ENCODE results near the gene TRPM2. TPM values are rescaled to one million over a fixed set of nuclear protein-coding genes. Genes with fewer than 3 reads are reported as not detected.

Gene TRPM2
- total RNA-seq, 1 donor from 2014 or later, result 2.2 TPM

DNA sequence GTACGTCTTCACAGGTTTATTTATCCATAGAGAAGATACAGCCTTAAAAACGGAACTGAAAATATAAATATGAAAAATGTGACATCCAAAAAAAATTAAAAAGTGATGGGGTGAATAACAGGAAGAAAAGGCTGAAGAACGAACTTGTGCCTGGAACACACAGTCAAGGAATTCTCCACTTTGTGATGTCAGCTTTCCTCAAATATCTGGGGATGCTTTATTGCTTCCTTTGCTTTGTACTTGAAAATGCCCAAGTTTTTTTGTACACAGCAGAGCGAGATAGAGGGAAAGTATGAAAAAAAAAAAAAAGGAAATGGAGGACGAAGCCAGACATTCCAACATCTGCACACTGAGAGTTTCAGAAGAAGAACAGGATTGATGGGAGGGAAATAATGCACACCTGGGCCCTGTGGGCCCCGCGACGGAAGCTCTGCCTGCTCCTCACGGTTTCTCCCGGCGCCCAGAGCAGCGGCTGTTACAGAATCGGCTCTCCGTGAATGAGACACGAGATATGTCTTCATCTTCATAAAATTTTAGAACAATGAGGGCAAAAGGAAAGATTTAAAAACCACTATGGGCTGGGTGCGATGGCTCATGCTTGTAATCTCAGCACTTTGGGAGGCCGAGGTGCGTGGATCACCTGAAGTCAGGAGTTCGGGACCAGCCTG lies 91.9 kb downstream of the TRPM2 start:
- DNase-seq, result no peak

DNA sequence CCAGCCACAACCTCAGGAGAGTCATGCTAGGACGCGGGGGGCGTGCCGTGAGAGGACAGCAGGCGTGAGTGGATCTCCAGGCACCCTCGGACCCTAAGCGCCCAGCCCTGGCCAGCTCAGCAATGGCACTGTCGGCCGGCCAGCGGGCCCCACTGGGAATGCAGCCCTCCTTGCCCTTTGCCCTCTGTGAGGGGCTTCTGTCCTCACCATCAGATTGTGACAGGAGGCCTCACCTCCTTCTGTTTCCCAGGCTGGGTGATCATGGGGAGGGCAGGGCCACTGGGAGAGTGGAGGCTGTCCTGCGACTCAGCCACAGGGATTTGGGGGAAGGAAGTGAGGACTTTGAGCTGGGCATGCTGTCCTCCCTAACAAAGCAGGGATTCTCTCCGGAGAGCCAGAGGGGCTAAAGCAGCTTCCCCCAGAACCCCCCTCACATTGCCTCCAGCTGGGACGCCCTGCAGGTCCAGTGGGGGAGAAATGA lies 95.3 kb downstream of the TRPM2 start:
- no peak for DNase-seq

DNA sequence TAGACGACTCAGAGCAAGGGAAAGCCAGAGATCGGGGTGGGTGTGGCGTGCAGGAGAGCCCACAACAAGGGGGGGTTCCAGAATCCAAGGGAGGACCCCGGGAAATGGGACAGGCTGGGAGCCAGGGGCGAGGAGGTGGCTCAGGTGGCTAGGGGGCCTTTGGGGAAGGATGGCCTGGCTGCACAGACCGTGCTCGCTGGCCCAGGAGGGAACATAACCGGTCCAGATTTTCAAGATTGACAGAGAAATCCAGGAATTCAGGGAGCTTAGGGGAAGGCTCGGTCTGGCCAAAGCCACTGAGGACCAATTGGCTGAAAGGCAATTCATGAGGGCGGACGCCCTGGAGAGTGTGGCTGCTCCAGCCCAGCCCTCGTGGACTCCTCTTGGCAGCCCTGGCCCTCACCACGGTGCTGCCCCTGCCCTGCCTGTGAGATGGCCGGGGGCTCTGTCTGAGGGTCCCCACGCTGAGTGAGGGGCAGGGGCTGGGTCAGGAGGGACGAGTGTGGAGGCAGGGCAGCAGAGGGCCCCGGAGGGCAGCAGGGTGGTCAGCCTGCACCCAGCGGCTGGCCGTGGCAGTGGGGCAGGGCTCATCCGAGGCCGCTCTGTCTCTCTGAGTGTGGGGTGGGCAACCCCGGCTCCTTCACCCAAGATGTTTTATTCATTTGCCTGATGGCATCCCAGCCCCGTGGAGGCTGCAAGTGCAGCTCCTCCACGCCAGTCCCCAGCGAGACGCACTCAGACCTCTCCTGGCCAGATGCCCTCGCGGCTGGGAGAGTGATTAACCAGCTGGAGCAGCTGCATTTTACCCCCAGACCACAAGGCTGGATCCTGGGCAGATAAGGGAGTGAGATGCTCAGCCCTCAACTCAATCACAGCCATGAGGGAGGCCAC lies 96.3 kb downstream of the TRPM2 start:
- DNase-seq, result peak; percentile 14

DNA sequence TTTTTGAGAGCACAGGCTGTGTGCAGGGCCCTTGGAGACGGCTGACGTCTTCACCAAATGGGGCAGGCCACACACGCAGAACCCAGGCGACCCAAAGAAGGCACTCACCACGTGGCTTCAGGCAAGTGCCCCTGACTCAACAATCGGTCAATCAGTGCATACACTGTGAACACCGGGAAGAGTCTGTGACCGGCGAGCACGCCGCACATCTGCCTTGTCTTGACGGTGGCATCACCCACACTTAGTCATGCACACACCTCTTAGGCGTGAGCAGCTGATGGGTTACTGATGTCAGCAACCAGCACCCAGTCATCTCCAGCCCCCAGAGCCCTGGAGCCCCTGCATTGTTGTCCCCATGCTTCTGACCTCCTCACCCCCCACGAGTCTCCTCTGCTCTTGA lies 97.0 kb downstream of the TRPM2 start:
- no peak for DNase-seq

DNA sequence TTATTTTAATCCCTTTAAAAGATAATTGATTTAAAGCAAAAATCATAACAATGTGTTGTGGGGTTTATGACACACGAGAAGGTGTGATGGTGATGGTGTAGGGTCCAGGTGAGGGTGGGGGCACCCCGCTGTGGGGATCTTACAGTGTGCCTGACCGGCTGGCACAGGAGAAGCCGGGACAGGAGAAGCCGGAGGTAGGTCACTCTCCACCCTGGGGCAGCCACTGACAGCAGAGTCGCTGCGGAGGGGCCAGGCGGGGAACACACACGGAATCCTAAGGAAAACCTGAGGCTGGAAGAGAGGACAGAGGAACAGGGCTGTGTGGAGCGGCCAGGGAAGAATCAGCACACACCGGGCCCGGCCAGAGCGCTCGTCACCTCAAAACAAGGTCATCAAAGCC lies 97.6 kb downstream of the TRPM2 start:
- DNase-seq, result no peak

DNA sequence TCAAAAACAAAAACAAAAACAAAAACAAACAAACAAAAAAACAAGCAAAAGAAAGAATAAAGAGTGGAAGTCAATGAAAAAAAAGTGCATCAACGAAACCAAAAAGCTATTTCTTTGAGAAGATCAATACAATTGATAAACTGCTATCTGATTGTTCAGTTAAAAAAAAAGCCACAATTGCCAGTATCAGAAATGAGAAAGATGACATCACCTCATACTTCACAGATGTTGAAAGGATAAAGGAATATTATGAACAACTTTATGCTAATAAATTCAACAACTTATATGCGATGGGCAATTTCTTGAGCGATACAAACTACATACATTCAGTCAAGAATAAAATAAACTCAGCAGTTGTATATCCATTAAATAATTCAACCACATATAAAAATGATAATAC lies 99.7 kb downstream of the TRPM2 start:
- no peak for DNase-seq

DNA sequence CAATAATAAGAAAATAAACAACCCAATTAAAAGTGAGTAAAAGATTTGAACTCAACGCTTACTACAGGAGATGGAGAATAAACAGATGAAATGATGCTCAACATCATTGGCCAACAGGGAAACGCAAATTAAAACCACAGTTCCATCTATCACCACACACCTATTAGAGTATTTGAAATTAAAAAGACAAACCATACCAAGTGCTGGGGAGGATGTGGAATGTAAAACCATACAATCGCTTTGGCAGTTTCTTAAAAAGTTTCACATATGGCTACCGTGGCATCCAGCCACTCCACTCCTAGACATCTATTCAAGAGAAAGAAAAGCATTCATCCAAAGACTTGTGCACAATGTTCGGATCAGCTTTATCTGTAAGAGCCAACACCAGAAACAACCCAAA lies 100.6 kb downstream of the TRPM2 start:
- DNase-seq, result no peak

DNA sequence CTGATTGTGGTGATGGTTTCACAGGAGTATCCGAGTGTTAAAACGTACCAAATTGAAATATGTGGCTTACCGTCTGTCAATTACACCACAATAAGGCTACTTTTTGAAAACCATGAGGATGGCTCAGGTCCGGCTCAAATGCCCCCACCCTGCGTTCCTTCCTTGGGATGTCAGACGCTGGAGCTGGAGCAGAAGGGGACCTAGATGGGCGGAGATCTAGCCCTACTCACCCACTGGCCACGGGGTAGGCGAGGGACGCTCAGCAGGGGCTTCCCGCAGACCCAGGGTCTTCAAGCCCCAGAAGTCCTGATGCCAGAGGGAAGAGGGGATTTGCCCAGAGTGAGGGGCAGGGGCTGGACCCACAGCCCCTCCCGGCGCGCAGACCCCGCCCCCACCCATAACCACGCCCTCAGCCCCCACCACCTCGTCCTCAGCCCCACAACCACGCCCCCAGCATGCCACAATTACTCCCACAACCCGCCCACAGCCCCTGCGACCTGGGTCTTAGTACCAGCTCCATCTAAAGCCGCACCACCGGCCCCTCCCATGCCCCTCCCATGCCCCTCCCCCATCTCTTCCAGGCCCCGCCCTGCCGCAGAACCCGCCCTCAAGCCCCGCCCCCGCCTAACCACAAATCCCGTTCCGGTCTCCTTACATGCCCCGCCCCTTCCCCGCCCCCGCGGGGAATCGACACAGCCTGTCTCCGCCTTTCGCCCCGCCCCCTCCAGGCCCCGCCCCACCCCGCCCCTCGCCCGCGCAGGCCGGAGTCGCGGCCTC lies 101.5 kb downstream of the TRPM2 start, which contains the start of gene LRRC3:
Gene LRRC3, plus strand, starts transcription at position 764 of the 777 bp plus-strand sequence. CDS start 1,135 bp downstream, outside the sequence.
- DNase-seq, result peak; percentile 90

DNA sequence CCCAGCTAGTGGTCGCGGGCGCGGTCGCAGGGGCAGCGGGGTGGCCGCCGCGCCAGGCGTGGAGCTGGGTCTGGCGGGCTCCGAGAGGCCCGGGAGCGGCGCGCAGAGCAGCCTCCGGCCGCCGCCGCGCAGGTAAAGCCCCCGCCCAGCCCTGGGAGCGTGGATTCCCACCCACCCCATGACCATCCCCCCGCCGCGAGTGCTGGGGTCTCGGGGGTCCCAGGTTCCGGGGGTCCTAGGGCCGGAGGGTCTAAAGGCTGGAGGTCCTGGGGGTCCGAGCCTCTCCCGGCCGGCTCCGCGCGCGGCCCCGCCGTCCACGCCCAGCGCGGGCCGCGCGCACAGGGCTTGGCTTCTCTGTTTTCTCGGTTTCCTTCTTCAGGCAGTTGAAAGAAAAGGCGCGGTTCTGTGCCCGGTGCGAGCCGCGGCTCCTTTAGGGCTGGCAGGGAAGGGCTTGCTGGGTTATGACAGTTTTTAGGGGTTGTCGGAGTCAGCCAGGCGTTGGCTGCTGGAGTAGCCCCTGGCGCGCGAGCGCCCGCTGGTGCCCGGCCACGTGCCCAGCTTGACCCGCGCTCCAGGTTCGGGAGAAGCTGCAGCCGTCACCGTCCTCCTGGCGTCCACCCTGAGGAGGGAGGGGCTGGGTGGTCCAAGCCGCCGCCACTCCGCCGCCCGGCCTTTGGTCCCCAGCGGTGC lies 102.2 kb downstream of the TRPM2 start:
- peak; percentile 40 for DNase-seq

DNA sequence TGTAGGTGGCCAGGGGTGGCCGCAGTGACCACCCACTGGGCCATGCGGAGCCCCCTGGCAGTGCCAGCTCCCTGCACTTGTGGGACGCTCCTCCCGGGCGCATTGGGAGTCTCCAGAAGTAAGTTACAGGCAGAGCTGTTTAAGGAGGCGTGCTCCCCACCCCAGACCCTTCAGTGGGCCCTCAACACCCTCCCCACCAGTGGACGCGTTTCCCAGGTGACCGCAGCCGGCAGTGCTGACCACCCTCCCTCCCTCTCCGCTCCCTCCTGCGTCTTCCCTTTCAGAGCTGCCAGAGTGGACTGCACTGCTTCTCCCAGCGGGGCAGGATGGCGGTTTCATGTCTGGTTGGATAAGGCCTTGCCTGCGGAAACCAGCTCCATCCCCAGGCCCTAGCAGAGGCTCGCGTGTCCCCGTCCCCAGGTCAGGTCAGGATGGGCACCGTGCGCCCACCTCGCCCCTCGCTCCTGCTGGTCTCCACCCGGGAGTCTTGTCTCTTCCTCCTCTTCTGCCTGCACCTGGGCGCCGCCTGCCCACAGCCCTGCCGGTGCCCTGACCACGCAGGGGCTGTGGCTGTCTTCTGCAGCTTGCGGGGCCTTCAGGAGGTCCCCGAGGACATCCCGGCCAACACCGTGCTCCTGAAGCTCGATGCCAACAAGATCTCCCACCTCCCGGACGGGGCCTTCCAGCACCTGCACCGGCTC lies 102.9 kb downstream of the TRPM2 start:
- DNase-seq, result no peak

DNA sequence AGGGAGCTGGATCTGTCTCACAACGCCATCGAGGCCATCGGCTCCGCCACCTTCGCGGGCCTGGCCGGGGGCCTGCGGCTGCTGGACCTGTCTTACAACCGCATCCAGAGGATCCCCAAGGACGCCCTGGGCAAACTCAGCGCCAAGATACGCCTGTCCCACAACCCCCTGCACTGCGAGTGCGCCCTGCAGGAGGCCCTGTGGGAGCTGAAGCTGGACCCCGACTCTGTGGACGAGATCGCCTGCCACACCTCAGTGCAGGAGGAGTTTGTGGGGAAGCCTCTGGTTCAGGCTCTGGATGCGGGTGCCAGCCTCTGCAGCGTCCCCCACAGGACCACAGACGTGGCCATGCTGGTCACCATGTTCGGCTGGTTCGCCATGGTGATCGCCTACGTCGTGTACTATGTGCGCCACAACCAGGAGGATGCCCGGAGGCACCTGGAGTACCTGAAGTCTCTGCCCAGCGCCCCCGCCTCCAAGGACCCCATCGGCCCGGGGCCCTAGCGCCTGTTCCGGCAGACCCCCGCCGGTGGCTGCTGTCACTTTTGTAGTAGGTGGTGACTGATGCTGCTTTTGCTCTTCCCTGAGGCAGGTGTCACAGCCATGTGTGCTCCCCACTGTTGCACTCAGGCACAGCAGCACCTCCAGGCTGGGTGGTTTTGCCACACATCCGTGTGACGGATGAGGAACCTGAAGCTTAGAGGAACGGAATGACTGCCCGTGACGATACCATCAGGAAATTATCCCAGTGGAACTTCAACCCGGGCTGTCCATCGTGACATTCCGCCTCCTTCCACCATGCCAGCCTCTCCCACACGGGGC lies 103.7 kb downstream of the TRPM2 start:
- no peak for DNase-seq

DNA sequence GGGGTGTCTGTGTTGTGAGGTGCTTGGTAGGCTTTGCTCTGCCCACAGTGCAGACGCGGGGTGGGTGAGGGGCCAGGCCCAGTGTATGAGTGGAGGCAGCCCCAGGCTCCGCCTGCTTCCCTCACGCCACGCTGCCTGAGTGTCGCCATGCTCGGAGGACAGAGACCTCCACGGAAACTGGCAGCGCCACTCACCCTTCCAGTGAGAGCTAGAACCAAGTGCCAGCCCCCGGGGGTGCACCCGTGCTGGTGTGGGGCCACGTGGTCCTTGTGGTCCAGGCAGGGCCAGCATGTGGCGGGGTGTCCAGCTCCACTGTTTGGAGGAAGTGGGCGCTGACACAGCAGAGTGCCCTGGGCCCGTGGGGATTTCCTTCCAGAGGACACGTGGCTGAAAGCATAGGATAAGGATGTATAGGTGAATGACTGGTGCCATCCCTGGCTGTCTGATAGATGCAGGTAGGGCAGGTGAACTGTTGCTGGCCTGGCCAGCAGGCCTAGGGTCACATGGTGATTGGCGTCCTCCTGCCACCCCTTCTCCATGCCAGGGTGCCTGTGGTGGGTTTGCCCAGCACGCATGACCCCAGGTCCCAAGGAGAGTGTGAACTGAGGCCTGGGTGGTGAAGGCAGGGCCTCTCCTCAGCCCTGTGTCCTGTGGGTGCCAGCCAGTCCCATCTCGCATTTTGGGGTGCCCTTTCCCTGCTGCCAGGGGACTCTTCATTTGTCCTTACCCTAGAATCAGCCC lies 105.7 kb downstream of the TRPM2 start:
- no peak for DNase-seq

DNA sequence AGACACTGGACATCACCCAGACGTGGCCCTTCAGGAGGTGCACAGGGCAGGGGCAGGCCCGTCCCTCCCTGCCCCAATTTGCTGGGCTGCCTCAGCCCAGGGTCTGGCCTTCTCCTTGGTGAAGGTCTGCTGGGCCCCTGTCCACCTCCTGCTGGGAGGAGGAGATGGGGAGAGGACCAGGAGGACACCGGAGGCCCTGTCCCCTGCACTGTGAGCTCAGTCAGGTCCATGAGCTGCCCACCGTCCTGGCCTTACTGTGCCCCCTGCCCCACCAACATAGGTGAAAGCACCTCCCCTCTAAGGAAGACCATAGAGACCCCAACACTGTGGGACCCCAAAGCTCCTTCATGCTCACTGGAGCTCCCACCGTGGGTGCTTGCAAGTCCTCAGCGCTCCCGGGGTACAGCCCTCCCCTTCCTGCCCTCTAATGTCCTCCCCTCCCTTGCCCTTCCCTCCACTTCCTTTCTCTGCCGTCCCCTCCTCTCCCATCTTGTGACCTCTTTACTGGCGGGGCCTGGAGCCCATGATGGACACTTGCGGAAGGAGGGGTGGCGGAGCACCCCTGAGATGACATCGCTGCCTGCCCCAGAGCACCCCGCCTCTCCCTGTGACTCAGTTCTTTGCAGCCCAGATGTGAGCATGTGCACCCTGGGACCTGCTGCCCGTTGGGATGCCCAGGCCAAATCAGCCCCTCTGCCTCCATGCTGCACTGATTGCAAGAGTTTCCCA lies 106.5 kb downstream of the TRPM2 start:
- DNase-seq, result no peak

DNA sequence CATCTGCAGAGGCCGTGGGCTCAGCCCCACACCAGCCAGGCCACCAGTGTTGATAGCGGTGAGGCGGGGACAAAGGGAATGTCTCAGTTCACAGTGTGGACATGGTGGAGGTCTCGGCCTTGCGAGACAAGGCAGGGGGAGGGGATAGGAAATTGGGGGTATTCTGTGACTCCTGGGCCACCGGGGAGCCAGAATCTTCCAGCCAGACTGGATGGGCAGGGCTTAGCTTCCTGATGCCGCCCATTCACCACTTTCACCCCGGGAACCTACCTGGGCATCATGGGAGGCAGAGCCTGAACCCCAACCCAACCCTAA lies 107.0 kb downstream of the TRPM2 start:
- no peak for DNase-seq

DNA sequence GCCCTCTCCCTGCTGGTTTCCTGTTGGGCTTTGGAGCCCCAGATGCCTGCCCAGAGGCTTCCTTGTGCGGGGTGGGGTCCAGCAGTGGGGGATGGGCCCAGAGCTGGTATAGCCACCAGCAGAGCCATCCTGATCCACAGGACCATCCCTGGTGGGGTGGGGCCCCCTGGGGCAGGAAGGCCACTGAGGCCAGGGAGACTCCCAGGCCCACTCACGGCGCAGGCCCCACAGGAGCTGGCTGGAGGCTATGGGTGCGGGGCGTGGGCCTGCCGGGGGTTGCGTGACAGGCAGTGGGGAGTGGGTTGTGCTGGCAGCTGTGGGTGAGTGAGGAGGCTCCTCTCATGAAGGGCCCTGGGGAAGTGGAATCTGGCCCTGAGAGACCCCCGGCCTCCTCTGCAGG lies 107.6 kb downstream of the TRPM2 start:
- DNase-seq, result no peak

DNA sequence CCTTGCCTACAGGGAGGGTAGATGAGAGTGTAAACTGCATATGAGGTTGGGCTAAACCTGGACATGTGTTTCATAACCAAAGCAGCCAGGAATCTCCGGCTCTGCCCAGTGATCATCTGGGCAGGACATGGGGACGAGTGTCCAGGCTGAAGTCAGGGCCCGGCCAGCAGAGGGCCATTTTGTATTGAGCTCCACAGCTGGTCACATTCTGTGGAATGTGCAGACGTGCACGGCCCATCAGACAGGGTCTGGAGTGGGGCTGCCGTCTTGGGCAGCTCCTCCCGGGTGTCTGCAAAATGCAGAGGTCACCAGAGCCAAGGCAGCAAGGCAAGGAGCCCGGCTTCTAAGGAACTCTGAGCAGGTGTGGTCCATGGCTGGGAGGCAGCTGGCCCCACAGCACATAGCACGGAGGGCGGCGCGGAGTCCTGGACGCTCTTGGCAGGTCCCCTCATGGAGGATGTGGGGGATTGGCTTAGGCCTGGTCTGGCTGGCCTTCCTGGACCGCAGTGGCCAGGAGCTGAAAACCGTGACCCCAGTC lies 108.1 kb downstream of the TRPM2 start:
- peak; percentile 47 for DNase-seq

DNA sequence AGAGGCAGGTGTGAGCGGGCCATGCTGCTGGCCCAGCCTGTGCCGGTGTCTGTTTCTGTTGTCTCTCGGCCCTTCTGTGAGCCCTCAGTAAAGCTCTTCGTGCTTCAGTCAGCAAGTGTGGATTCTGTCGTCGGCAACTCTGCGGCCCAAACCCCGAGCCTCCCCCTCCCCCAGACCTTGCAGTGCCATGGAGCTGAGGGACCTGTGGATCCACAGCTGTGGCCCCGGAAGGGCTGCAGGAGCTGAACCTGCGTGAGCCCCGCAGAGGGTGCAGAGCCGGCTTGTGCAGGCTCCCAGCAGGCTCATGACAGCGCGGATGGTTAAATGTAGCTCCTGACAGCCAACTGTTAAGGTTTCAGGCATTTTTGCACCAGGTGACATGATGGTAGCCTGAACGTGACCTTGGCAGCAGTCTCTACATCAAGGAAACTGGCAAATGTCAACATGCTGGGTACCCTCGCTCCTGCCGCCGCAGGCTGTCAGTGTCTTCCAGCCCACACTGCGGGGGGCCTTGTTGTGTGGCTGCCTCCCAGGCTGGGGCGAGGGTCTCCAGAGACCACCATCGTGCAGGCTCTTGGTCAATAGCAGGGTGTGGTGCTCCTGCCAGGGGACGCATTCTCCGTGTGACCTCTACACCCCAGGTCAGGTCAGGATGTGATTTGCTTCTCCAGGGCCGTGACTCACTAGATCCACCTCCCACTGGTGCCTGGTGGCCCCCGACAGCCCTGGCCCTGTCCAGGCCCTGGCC lies 108.8 kb downstream of the TRPM2 start:
- no peak for DNase-seq

DNA sequence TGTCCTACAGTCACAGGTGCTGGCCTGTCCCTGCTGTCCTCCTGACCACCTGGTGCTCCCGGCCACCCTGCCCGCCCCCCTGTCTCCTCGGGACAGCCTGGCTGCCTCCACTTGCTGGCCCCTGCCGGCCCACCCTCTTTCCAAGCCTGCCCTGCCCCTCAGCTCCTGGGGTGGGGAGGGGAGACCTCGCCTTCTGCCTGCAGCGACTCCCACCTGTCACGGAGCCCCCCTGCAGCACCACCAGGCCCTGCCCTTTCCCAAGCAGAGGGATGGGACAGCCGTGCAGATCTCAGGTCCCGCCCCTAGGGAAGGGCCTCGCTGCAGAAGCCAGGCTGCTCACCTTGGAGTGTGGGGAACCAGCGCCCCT lies 109.4 kb downstream of the TRPM2 start:
- DNase-seq, result no peak
